HCT116 (cell line): ENCODE data around the gene CRIP2.

Experiments used
- CBX3 ChIP-seq: IDR thresholded peaks from 2 replicates; pipeline ENCODE4 v1.6.1; 2012; ENCODE audit warnings: low read depth
- CEBPB ChIP-seq: IDR thresholded peaks from 2 replicates; pipeline ENCODE4 v1.6.1; 2012; ENCODE audit warnings: low read depth
- POLR2AphosphoS5 ChIP-seq: IDR thresholded peaks from 2 replicates; pipeline ENCODE4 v1.6.1; 2011; ENCODE audit warnings: mild to moderate bottlenecking, low read depth, low read length, moderate library complexity
- TF ChIP-seq, protein P1 (sequence below), 3 experiments: fragments of 200-600 bp in 1 of 3; sonication (generic) in 1 of 3; IDR thresholded peaks in 2 of 3; conservative IDR thresholded peaks in 1 of 3; 2 replicates each; pipeline ENCODE4 v1.5.1; 2012 to 2017; ENCODE audit warnings: low read depth in 2 of 3, low read length in 2 of 3, antibody characterized with exemption in 1 of 3, borderline replicate concordance in 1 of 3, control low read depth in 1 of 3, mild to moderate bottlenecking in 1 of 3, mixed read lengths in 1 of 3, mixed run types in 1 of 3, moderate library complexity in 1 of 3; ENCODE audit not compliant: insufficient read depth in 1 of 3

DNA sequence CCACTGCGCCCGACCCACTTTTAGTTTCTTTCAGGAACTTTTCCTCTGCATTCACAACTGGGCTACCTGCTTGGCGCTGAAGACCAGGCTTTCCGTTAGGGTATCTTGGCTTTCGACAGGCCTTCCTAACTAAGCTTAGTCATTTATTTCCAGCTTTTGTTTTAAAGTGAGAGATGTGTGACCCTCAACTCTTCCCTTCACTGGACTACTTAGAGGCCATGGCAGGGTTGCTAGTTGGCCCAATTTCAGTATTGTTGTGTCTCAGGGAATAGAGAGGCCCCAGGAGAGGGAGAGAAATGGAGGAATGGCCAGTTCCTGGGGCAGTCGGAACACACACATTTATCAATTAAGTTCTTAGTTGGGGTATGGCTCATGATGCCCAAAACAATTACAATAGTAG, 44.6 kb upstream of the CRIP2 start:
- TF ChIP-seq CBX3 (no peak), CEBPB (no peak), POLR2AphosphoS5 (no peak)
- TF ChIP-seq, protein P1, sequence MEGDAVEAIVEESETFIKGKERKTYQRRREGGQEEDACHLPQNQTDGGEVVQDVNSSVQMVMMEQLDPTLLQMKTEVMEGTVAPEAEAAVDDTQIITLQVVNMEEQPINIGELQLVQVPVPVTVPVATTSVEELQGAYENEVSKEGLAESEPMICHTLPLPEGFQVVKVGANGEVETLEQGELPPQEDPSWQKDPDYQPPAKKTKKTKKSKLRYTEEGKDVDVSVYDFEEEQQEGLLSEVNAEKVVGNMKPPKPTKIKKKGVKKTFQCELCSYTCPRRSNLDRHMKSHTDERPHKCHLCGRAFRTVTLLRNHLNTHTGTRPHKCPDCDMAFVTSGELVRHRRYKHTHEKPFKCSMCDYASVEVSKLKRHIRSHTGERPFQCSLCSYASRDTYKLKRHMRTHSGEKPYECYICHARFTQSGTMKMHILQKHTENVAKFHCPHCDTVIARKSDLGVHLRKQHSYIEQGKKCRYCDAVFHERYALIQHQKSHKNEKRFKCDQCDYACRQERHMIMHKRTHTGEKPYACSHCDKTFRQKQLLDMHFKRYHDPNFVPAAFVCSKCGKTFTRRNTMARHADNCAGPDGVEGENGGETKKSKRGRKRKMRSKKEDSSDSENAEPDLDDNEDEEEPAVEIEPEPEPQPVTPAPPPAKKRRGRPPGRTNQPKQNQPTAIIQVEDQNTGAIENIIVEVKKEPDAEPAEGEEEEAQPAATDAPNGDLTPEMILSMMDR (IDR thresholded peaks at IDR 0.05 in 2 of 3, conservative IDR thresholded peaks at IDR 0.05 in 1 of 3; ENCODE audit: borderline replicate concordance in 1 of 3, insufficient read depth in 1 of 3, low read depth in 2 of 3, low read length in 2 of 3): no peak
